Measurements from ENCODE around the gene ROBO1. TPM values are rescaled to one million over a fixed set of nuclear protein-coding genes. Genes with fewer than 3 reads are reported as not detected.
A peak's percentile ranks its signal among the peaks of the same experiment; 100 is the strongest.

Gene ROBO1
- total RNA-seq, 1 donor from 2014 or later: 250 TPM

DNA sequence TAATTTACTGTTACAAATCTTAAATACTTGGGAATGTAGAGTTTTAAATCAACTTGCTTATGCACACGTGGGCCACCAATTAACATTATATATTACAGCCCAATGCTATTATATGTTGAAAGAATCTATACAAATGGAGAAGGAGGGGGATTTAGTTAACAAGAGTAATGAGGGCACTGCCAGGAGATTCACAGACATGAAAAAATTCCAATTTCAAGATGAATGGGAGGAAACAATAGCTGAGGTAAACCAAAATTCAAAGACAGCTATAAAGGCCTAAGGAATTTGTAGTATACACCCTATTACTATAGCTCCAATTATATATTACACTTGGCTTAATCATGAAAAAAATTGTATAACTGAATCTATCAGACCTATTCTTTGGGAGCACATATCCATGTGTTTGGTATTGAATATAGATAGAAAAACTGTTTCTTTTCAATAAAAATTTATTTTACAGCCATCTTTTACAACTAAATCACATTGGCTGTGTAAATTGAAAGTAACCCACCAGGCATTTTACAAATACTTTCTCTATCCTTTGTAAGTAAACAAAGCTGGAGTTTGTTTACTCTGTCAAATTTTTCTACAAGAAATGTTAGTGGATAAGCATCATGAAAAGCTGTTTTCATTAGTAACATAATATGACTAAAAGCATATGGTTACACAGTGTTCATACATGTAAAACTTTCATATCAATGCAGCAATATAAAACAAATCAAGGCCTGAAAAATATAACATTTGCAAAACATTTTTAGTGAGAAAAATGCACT lies 1045.8 kb downstream of the ROBO1 start:
- H3K36me3 Mint-ChIP-seq (ENCODE audit: low read depth, unreplicated experiment): peaks cover 8% of the 10 kb centered on the region
- peaks cover 21% of the 10 kb centered on the region for H3K4me1 Mint-ChIP-seq (ENCODE audit: unreplicated experiment)
- TF ChIP-seq, protein P1, sequence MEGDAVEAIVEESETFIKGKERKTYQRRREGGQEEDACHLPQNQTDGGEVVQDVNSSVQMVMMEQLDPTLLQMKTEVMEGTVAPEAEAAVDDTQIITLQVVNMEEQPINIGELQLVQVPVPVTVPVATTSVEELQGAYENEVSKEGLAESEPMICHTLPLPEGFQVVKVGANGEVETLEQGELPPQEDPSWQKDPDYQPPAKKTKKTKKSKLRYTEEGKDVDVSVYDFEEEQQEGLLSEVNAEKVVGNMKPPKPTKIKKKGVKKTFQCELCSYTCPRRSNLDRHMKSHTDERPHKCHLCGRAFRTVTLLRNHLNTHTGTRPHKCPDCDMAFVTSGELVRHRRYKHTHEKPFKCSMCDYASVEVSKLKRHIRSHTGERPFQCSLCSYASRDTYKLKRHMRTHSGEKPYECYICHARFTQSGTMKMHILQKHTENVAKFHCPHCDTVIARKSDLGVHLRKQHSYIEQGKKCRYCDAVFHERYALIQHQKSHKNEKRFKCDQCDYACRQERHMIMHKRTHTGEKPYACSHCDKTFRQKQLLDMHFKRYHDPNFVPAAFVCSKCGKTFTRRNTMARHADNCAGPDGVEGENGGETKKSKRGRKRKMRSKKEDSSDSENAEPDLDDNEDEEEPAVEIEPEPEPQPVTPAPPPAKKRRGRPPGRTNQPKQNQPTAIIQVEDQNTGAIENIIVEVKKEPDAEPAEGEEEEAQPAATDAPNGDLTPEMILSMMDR (IDR thresholded peaks at IDR 0.05; ENCODE audit: unreplicated experiment): no peak
- no peaks in the 10 kb centered on the region for H3K9me3 Mint-ChIP-seq (ENCODE audit: unreplicated experiment)
- H3K27ac Mint-ChIP-seq (ENCODE audit: unreplicated experiment): peak overlapping the region; percentile 11
- H3K4me3 Mint-ChIP-seq (ENCODE audit: unreplicated experiment): no peak overlapping the region
- DNase-seq (ENCODE audit: low spot score): no peak
- peaks cover 2% of the 10 kb centered on the region for H3K27me3 Mint-ChIP-seq (ENCODE audit: unreplicated experiment)

DNA sequence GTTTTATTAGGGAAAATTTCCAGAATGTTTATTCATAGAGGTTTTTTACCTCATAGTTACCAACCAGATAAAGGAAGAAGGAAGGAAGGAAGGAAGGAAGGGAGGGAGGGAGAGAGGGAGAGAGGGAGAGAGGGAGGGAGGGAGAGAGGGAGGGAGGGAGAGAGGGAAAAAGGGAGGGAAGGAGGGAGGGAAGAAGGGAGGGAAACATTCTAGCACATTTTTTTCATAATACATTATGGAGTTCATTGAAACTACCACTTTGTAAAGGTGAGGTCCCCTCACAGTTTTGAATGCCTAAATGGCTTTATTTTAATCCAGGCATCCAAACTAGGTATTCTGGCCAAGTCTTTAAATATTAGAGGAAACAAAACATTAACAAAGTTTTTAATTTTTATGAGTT lies 1049.1 kb downstream of the ROBO1 start:
- no peak for DNase-seq (ENCODE audit: low spot score)
- H3K27ac Mint-ChIP-seq (ENCODE audit: unreplicated experiment): no peak overlapping the region
- H3K27me3 Mint-ChIP-seq (ENCODE audit: unreplicated experiment): peaks cover 4% of the 10 kb centered on the region
- no peak overlapping the region for H3K4me3 Mint-ChIP-seq (ENCODE audit: unreplicated experiment)
- no peaks in the 10 kb centered on the region for H3K9me3 Mint-ChIP-seq (ENCODE audit: unreplicated experiment)
- H3K4me1 Mint-ChIP-seq (ENCODE audit: unreplicated experiment): peaks cover 8% of the 10 kb centered on the region
- peaks cover 26% of the 10 kb centered on the region for H3K36me3 Mint-ChIP-seq (ENCODE audit: low read depth, unreplicated experiment)
- TF ChIP-seq, protein P1 (IDR thresholded peaks at IDR 0.05; ENCODE audit: unreplicated experiment): no peak

DNA sequence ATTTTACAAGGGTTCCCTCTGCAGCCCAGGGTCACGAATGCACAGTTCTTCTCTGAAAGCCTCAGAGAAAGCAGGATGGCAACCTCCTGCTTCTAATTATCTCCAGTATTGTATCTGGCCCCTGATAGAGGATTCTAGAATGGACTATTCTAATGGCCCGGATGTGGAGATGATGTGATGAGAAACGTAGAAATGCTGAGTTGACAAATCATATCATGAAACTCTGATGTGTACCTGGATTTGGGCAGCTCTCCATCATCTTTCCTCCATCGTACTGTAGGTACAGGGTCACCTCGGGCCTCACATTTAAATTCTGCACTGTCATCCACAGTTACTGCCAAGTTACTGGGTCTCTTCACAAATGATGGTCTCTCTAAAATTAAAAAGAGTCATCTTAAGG lies 1050.8 kb downstream of the ROBO1 start:
- Mint-ChIP-seq H3K4me1 (ENCODE audit: unreplicated experiment) (peaks cover 16% of the 10 kb centered on the region), H3K4me3 (ENCODE audit: unreplicated experiment) (peak overlapping the region; percentile 45), H3K27me3 (ENCODE audit: unreplicated experiment) (peaks cover 2% of the 10 kb centered on the region), H3K36me3 (ENCODE audit: low read depth, unreplicated experiment) (peaks cover 26% of the 10 kb centered on the region), H3K27ac (ENCODE audit: unreplicated experiment) (no peak overlapping the region), H3K9me3 (ENCODE audit: unreplicated experiment) (no peaks in the 10 kb centered on the region)
- DNase-seq (ENCODE audit: low spot score): no peak
- TF ChIP-seq, protein P1 (IDR thresholded peaks at IDR 0.05; ENCODE audit: unreplicated experiment): no peak

DNA sequence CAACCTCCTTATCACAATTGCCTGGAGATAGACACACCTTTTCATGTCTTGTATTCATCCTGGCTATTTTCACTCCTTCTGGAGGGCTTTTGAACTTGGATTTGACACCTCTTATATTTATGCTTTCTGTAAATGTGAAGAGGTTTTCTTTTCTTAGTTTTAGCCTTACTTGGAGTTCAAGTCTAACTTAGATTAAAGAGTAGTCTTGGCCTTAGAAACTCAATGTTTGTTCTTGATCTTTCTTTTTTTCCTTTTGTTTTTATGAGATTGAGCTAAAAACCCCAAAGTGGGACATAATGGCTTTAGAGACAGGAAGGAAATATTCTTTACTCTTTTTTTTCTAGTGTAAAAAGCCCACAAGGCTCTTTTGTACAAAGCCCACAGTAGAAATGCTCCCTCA lies 1054.9 kb downstream of the ROBO1 start:
- no peak for DNase-seq (ENCODE audit: low spot score)
- H3K36me3 Mint-ChIP-seq (ENCODE audit: low read depth, unreplicated experiment): peaks cover 26% of the 10 kb centered on the region
- peaks cover 5% of the 10 kb centered on the region for H3K27me3 Mint-ChIP-seq (ENCODE audit: unreplicated experiment)
- no peak overlapping the region for H3K4me3 Mint-ChIP-seq (ENCODE audit: unreplicated experiment)
- TF ChIP-seq, protein P1 (IDR thresholded peaks at IDR 0.05; ENCODE audit: unreplicated experiment): no peak
- no peaks in the 10 kb centered on the region for H3K9me3 Mint-ChIP-seq (ENCODE audit: unreplicated experiment)
- H3K4me1 Mint-ChIP-seq (ENCODE audit: unreplicated experiment): peaks cover 13% of the 10 kb centered on the region
- H3K27ac Mint-ChIP-seq (ENCODE audit: unreplicated experiment): no peak overlapping the region

DNA sequence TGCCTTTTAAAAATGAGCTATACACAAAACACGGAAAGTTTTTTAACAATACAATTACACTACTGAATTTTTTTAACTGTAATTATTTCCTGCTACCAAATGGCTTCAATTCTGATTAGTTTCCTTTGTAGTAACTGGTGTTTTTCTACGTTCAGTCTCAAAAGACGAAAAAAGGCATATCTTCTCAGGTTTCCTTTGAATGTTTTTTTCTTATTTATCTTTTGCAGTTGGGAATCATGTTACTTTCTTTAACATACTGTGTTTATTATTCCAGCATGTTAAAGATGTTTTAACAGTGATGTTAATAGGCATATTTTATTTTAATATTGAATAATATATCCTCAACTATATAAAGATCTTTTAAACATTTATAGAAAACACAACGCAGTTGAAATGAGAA lies 1055.5 kb downstream of the ROBO1 start:
- H3K27ac Mint-ChIP-seq (ENCODE audit: unreplicated experiment): no peak overlapping the region
- H3K9me3 Mint-ChIP-seq (ENCODE audit: unreplicated experiment): no peaks in the 10 kb centered on the region
- TF ChIP-seq, protein P1 (IDR thresholded peaks at IDR 0.05; ENCODE audit: unreplicated experiment): no peak
- peaks cover 21% of the 10 kb centered on the region for H3K36me3 Mint-ChIP-seq (ENCODE audit: low read depth, unreplicated experiment)
- DNase-seq (ENCODE audit: low spot score): no peak
- H3K4me1 Mint-ChIP-seq (ENCODE audit: unreplicated experiment): peaks cover 20% of the 10 kb centered on the region
- no peak overlapping the region for H3K4me3 Mint-ChIP-seq (ENCODE audit: unreplicated experiment)
- H3K27me3 Mint-ChIP-seq (ENCODE audit: unreplicated experiment): peaks cover 5% of the 10 kb centered on the region

Data from endothelial cell (in vitro differentiated cells).